ENCODE data around the gene PIP. TPM values are rescaled to one million over a fixed set of nuclear protein-coding genes. Genes with fewer than 3 reads are reported as not detected.
"Not testable (repeated sequence)": the region's sequence is repeated elsewhere in the genome, so short reads cannot be mapped to it uniquely, and the experiment has no call there.

PIP gene
- total RNA-seq, 3 donors from 2014 or later (not counting 1 experiment from before 2014, with no cell fraction given): not detected

GRCh38 chr7:143148050-143148449 lies 16.2 kb downstream of the PIP start:
- Mint-ChIP-seq H3K36me3 (no peaks in the 10 kb centered on the region), H3K9me3 (peaks cover 2 to 3% of the 10 kb centered on the region in 2 donors), H3K4me1 (no peaks in the 10 kb centered on the region), H3K27ac (no peak overlapping the region), H3K27me3 (ENCODE audit: low read depth in 2 of 2) (peaks cover 0 to 17% of the 10 kb centered on the region in 2 donors), H3K4me3 (no peak overlapping the region)
- TF ChIP-seq CTCF (IDR thresholded peaks at IDR 0.05): no peak
- H3K27me3 ChIP-seq (ENCODE audit: control insufficient read depth, insufficient read depth, low read length): no peaks in the 10 kb centered on the region
- intact Hi-C loops (cut with micrococcal nuclease): no loop called here
- no peaks in the 10 kb centered on the region for H3K9me3 ChIP-seq (ENCODE audit: control insufficient read depth, insufficient read depth, low read length)
- ATAC-seq (no peak), DNase-seq (no peak)
- no peak overlapping the region for H3K27ac ChIP-seq (ENCODE audit: low read length)
- H3K4me3 ChIP-seq (ENCODE audit: low read length): no peak overlapping the region
- H3K36me3 ChIP-seq (ENCODE audit: control insufficient read depth, insufficient read depth, low read length): no peaks in the 10 kb centered on the region
- no peaks in the 10 kb centered on the region for H3K4me1 ChIP-seq (ENCODE audit: control insufficient read depth, insufficient read depth, low read length)
- WGBS (ENCODE audit: insufficient coverage): 68% methylated on average over 4 of the region's 4 CpGs

- Histone ChIP-seq H3K4me1 (ENCODE audit: control insufficient read depth, insufficient read depth, low read length) (no peaks in the 10 kb centered on the region), H3K27me3 (ENCODE audit: control insufficient read depth, insufficient read depth, low read length) (no peaks in the 10 kb centered on the region), H3K9me3 (ENCODE audit: control insufficient read depth, insufficient read depth, low read length) (no peaks in the 10 kb centered on the region), H3K36me3 (ENCODE audit: control insufficient read depth, insufficient read depth, low read length) (no peaks in the 10 kb centered on the region), H3K27ac (ENCODE audit: low read length) (no peak overlapping the region), H3K4me3 (ENCODE audit: low read length) (no peak overlapping the region)
- no peak for ATAC-seq
- Mint-ChIP-seq H3K4me1 (no peaks in the 10 kb centered on the region), H3K27me3 (ENCODE audit: low read depth in 2 of 2) (peaks cover 2 to 17% of the 10 kb centered on the region in 2 donors), H3K4me3 (no peak overlapping the region), H3K9me3 (peaks cover 2 to 3% of the 10 kb centered on the region in 2 donors), H3K36me3 (no peaks in the 10 kb centered on the region), H3K27ac (no peak overlapping the region)
- no peak for DNase-seq
- TF ChIP-seq CTCF (IDR thresholded peaks at IDR 0.05): no peak
- intact Hi-C loops (cut with micrococcal nuclease): no loop called here
These were observed 16.8 kb downstream of the PIP start for GRCh38 chr7:143148651-143149050.

- 95% methylated on average over 5 of the region's 6 CpGs for WGBS (ENCODE audit: insufficient coverage)
- H3K27ac Mint-ChIP-seq; H3K4me1 ChIP-seq (ENCODE audit: control insufficient read depth, insufficient read depth, low read length); H3K9me3 Mint-ChIP-seq; H3K4me3 ChIP-seq (ENCODE audit: low read length); H3K4me3 Mint-ChIP-seq; ATAC-seq; DNase-seq; H3K4me1 Mint-ChIP-seq; H3K36me3 ChIP-seq (ENCODE audit: control insufficient read depth, insufficient read depth, low read length); H3K36me3 Mint-ChIP-seq; intact Hi-C loops (cut with micrococcal nuclease); H3K27me3 ChIP-seq (ENCODE audit: control insufficient read depth, insufficient read depth, low read length); H3K27ac ChIP-seq (ENCODE audit: low read length); H3K9me3 ChIP-seq (ENCODE audit: control insufficient read depth, insufficient read depth, low read length): not testable (repeated sequence)
- peaks cover 2 to 17% of the 10 kb centered on the region in 2 donors for H3K27me3 Mint-ChIP-seq (ENCODE audit: low read depth in 2 of 2)
These were observed 18.8 kb downstream of the PIP start for GRCh38 chr7:143150696-143151095.

- H3K27ac Mint-ChIP-seq; H3K36me3 ChIP-seq (ENCODE audit: control insufficient read depth, insufficient read depth, low read length); H3K27me3 ChIP-seq (ENCODE audit: control insufficient read depth, insufficient read depth, low read length); H3K4me3 ChIP-seq (ENCODE audit: low read length); intact Hi-C loops (cut with micrococcal nuclease); ATAC-seq; H3K4me1 ChIP-seq (ENCODE audit: control insufficient read depth, insufficient read depth, low read length); DNase-seq; H3K27ac ChIP-seq (ENCODE audit: low read length); H3K9me3 Mint-ChIP-seq; H3K4me1 Mint-ChIP-seq; H3K9me3 ChIP-seq (ENCODE audit: control insufficient read depth, insufficient read depth, low read length); H3K36me3 Mint-ChIP-seq; H3K4me3 Mint-ChIP-seq; H3K27me3 Mint-ChIP-seq (ENCODE audit: low read depth in 2 of 2): not testable (repeated sequence)
- WGBS (ENCODE audit: insufficient coverage): 81% methylated on average over 3 of the region's 3 CpGs
These were observed 26.7 kb downstream of the PIP start for GRCh38 chr7:143158617-143159016.

- TF ChIP-seq CTCF (IDR thresholded peaks at IDR 0.05): no peak
- Histone ChIP-seq H3K4me1 (ENCODE audit: control insufficient read depth, insufficient read depth, low read length) (no peaks in the 10 kb centered on the region), H3K27me3 (ENCODE audit: control insufficient read depth, insufficient read depth, low read length) (no peaks in the 10 kb centered on the region), H3K9me3 (ENCODE audit: control insufficient read depth, insufficient read depth, low read length) (peaks cover 4% of the 10 kb centered on the region), H3K36me3 (ENCODE audit: control insufficient read depth, insufficient read depth, low read length) (no peaks in the 10 kb centered on the region), H3K27ac (ENCODE audit: low read length) (no peak overlapping the region), H3K4me3 (ENCODE audit: low read length) (no peak overlapping the region)
- ATAC-seq: no peak
- intact Hi-C loops (cut with micrococcal nuclease): no loop called here
- H3K27me3 Mint-ChIP-seq (ENCODE audit: low read depth in 2 of 2): peaks cover 4 to 22% of the 10 kb centered on the region in 2 donors
- H3K4me3 Mint-ChIP-seq: no peak overlapping the region
- no peak for DNase-seq
- H3K9me3 Mint-ChIP-seq: no peaks in the 10 kb centered on the region
- H3K4me1 Mint-ChIP-seq: no peaks in the 10 kb centered on the region
- no peak overlapping the region for H3K27ac Mint-ChIP-seq
- no peaks in the 10 kb centered on the region for H3K36me3 Mint-ChIP-seq
These were observed 39.8 kb downstream of the PIP start for GRCh38 chr7:143171697-143172096.
